GM18498 (cell line): ENCODE data around the gene GYS1.
A peak's percentile ranks its signal among the peaks of the same experiment; 100 is the strongest.
"Not testable (repeated sequence)": the region's sequence is repeated elsewhere in the genome, so short reads cannot be mapped to it uniquely, and the experiment has no call there.

Source experiments
- ATAC-seq: cut with Tn5 transposase; IDR thresholded peaks from one replicate; pipeline ENCODE4 v1.9.1; 2021; ENCODE audit warnings: mild to moderate bottlenecking, moderate library complexity; ENCODE audit not compliant: unreplicated experiment

Gene GYS1

DNA sequence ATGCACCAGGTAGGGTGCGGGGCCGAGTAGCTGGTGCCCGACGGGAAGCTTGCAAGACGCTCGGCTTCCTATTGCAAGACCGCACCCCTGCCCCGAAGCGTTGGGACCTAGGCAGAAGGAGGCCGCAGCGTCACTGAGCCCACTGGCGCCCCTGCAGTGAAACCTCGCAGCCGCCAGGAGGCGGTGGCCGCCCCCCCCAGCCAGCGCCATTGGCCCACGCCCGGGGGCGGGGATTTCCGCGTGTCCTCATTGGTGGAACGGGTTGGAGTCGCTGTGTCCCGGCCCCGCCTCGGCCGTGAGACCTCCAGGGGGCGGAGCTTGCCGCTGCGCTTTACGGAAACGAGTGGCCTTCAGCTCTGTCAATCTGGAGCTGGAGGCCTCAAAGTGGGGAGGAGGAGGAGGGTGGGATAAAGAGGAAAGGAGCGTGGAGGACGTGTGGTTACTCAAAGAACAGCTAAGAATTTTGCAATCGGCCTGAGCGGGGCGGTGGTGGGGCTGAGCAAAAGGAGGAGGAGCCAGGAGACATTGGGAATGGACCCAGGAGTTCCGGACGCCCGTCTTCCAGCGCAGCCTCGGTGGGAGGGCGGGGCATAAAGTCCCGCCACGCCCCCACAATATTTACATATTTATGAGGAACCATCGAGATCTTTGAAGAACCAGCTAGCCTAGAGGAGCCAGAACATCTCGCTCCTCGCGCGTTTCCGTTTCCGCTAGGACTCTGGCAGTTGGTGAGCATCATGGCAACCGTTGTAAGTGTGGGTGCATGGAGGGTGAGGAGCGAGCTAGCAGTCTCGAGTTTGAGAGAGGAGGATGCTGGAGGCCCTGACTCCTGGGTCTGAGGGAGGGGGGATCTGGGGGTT, at the start of gene GYS1, which contains the start of gene RUVBL2:
Gene GYS1 (minus strand): TSS at position 135 of the 860 bp plus-strand sequence. CDS start 197 bp downstream, outside the sequence.
Gene RUVBL2 (plus strand): TSS at position 713 of the 860 bp plus-strand sequence. CDS start 25 bp downstream, at position 738.
- peak; percentile 85 for ATAC-seq

DNA sequence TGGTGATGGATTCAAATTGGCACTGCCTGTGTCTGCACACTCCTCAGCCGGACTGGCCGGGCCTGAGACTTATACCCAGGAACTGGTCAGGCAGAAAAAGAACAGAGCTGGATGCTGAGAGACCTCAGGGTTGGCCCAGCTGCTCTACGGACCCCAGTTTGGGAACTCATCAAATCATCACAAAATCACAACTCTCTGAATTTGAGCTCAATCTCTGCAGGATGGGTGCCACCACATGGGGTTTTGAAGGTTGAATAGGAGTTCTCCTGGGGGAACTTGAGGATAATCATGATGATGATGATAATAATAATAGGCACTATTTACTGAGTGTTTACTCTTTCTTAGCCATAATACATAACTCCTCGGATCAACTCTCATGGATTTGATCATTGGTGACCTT, 49.6 kb upstream of the GYS1 start:
- not testable (repeated sequence) for ATAC-seq

DNA sequence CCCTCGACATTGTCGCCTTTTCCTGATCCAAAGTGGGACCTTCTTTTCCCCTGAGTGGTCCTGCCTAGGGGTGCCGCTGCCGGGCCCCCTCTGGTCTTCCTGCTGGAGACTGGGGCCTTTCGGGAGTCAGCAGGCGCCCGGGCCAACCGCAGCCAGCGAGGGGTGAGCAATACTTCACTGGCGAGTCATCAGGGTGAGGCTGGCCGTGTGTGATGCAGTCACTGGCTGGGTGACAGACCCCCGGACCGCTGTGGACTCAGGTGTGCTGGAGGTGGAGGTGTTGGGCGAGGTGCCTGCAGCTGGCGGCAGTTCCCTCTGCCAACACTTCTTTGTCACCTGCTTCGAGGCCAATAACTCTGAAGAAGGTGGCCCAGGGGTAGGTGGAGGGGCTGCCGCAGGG, 49.1 kb upstream of the GYS1 start:
- no peak for ATAC-seq

DNA sequence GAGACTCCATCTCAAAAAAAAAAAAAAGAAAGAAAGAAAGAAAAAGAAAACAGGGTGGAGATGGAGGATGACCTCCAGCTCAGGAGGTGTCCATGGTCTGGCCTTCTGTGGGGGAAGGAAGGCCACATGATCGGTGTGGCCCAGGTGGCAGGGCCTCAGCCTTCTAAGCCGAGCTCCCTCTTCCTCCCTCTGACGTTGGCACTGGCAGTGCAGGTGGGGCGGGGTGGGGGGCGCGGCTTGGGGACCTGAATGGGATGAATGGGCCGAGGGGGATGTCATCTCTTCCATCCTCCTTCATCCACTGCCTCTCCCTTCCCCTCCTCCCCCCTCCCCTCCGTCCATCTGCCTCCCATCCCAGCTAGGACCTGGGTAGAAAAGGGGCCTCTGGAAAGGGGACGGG, 46.6 kb upstream of the GYS1 start:
- not testable (repeated sequence) for ATAC-seq

DNA sequence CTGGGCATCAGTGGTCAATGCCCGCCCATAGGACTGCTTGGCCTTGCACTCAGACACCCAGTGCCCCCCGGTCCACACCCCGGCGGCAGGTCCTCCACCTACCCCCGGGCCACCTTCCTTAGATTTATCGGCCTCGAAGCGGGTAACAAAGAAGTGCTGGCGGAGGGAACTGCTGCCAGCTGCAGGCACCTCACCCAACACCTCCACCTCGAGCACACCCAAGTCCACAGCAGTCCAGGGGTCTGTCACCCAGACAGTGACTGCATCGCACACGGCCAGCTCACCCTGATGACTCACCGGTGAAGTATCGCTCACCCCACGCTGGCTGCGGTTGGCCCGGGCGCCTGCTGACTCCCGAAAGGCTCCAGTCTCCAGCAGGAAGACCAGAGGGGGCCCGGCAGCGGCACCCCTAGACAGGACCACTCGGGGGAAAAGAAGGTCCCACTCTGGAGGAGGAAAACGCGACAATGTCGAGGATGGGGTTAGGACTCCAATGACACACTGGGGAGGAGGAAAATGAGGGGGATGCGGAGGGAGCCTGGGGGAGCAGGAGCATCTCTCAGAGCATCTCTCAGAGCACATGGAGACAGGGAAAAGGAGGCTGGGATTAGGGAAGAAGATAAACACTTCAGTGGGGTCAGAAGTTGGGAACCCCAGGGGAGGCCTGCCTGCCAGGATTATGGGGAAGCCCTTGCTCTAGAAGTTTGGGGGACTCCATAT, 45.6 kb upstream of the GYS1 start:
- ATAC-seq, result not testable (repeated sequence)

DNA sequence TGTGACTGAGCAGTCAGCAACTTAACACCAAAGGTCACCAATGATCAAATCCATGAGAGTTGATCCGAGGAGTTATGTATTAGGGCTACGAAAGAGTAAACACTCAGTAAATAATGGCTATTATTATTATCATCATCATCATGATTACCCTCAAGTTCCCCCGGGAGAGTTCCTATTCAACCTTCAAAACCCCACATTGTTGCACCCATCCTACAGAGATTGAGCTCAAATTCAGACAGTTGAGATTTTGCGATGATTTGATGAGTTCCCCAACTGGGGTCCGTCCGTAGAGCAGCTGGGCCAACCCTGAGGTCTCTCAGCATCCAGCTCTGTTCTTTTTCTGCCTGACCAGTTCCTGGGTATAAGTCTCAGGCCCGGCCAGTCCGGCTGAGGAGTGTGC, 45.0 kb upstream of the GYS1 start:
- ATAC-seq, result not testable (repeated sequence)

DNA sequence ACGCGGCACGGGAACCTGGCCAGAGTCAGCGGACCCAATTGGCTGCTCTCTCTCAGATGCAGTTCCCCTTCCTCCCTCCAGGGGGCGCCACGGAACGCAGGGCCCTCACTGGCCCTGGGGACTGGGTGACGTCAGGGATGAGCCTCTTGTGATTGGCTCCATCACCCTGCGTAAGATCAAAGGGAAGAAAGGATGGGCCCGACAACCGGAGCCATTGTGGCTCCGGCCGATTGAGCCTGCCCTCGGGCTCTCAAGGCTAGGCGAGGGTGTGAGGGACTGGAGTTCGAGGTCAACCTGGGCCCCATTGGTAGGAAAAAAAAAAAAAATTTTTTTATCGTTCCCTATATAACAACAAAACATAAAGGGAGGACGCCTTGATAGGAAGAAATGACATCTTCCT, 43.7 kb upstream of the GYS1 start, which contains the start of gene CGB1:
Gene CGB1 (minus strand): TSS at position 81 of the 400 bp plus-strand sequence. CDS start 184 bp downstream, outside the sequence.
- ATAC-seq, result not testable (repeated sequence)

DNA sequence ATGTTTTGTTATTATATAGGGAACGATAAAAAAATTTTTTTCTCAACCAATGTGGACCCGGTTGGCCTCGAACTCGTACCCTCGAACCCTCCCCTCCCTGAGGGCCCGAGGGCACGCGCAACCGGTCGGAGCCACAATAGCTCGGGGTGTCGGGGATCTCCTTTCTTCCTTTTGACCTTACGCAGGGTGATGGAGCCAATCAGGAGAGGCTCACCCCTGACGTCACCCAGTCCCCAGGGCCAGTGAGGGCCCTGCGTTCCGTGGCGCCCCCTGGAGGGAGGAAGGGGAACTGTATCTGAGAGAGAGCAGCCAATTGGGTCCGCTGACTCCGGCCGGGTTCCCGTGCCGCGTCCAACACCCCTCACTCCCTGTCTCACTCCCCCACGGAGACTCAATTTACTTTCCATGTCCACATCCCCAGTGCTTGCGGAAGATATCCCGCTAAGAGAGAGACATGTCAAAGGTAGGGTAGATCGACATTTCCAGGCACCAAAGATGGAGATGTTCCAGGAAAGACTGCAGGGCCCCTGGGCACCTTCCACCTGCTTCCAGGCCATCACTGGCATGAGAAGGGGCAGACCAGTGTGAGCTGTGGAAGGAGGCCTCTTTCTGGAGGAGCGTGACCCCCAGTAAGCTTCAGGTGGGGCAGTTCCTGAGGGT, 38.7 kb upstream of the GYS1 start, which contains the start of gene CGB2:
Gene CGB2 (plus strand): TSS at position 249 of the 660 bp plus-strand sequence. CDS start 206 bp downstream, at position 455.
- not testable (repeated sequence) for ATAC-seq

DNA sequence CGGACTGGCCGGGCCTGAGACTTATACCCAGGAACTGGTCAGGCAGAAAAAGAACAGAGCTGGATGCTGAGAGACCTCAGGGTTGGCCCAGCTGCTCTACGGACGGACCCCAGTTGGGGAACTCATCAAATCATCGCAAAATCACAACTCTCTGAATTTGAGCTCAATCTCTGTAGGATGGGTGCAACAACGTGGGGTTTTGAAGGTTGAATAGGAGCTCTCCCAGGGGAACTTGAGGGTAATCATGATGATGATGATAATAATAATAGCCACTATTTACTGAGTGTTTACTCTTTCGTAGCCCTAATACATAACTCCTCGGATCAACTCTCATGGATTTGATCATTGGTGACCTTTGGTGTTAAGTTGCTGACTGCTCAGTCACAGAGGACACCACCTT, 37.2 kb upstream of the GYS1 start:
- not testable (repeated sequence) for ATAC-seq

DNA sequence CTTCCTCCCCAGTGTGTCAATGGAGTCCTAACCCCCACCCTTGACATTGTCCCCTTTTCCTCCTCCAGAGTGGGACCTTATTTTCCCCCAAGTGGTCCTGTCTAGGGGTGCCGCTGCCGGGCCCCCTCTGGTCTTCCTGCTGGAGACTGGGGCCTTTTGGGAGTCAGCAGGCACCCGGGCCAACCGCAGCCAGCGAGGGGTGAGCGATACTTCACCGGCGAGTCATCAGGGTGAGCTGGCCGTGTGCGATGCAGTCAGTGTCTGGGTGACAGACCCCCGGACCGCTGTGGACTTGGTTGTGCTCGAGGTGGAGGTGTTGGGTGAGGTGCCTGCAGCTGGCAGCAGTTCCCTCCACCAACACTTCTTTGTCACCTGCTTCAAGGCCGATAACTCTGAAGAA, 36.6 kb upstream of the GYS1 start:
- ATAC-seq, result not testable (repeated sequence)

DNA sequence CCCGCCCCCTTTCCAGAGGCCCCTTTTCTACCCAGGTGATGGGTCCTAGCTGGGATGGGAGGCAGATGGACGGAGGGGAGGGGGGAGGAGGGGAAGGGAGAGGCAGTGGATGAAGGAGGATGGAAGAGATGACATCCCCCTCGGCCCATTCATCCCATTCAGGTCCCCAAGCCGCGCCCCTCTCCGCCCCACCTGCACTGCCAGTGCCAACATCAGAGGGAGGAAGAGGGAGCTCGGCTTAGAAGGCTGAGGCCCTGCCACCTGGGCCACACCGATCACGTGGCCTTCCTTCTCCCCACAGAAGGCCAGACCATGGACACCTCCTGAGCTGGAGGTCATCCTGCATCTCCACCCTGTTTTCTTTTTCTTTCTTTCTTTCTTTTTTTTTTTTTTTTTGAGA, 35.6 kb upstream of the GYS1 start:
- ATAC-seq, result not testable (repeated sequence)

DNA sequence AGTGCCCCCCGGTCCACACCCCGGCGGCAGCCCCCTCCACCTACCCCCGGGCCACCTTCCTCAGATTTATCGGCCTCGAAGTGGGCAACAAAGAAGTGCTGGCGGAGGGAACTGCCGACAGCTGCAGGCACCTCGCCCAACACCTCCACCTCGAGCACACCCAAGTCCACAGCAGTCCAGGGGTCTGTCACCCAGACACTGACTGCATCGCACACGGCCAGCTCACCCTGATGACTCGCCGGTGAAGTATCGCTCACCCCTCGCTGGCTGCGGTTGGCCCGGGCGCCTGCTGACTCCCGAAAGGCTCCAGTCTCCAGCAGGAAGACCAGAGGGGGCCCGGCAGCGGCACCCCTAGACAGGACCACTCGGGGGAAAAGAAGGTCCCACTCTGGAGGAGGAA, 32.5 kb upstream of the GYS1 start:
- ATAC-seq, result not testable (repeated sequence)

DNA sequence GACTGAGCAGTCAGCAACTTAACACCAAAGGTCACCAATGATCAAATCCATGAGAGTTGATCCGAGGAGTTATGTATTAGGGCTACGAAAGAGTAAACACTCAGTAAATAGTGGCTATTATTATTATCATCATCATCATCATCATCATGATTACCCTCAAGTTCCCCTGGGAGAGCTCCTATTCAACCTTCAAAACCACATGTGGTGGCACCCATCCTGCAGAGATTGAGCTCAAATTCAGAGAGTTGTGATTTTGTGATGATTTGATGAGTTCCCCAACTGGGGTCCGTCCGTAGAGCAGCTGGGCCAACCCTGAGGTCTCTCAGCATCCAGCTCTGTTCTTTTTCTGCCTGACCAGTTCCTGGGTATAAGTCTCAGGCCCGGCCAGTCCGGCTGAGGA, 32.0 kb upstream of the GYS1 start:
- not testable (repeated sequence) for ATAC-seq

DNA sequence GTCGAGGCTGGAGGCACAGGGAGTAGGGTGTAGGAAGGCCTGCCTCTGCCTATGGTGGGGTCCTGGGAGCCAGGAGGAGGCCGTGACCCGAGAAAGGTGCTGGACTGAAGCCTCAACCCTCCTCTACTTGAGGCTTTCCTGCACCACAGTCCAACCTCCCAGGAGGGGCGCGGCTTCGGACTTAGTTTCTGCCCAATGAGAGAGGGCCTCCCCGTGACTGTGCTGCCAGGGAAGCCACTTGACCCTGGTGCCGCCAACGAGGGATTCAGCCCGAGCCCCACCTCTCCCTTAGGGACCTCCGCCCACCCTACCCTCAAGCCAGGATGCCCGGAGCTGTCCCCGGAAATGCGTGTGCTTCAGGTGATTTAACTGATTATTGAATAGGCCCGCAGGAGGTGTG, 31.1 kb upstream of the GYS1 start, which contains the start of gene CGB3:
Gene CGB3 (minus strand): TSS at position 101 of the 400 bp plus-strand sequence. CDS start 362 bp downstream, outside the sequence.
- not testable (repeated sequence) for ATAC-seq

DNA sequence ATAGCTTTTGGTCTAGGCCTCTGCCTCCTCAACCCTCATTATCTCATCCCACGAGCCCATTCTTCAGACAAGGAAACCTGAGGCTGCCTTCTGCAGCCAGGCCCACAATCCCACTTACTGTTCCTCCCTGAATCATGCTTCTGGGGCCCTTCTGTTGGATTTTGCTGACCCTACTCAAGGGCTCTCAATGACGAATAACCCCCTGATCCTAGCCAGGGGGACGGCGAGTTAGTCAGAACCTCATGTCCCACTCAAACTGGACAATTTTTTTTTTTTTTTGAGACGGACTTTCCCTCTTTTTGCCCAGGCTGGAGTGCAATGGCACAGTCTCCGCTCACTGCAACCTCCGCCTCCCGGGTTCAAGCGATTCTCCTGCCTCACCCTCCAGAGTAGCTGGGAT, 29.0 kb upstream of the GYS1 start:
- no peak for ATAC-seq

DNA sequence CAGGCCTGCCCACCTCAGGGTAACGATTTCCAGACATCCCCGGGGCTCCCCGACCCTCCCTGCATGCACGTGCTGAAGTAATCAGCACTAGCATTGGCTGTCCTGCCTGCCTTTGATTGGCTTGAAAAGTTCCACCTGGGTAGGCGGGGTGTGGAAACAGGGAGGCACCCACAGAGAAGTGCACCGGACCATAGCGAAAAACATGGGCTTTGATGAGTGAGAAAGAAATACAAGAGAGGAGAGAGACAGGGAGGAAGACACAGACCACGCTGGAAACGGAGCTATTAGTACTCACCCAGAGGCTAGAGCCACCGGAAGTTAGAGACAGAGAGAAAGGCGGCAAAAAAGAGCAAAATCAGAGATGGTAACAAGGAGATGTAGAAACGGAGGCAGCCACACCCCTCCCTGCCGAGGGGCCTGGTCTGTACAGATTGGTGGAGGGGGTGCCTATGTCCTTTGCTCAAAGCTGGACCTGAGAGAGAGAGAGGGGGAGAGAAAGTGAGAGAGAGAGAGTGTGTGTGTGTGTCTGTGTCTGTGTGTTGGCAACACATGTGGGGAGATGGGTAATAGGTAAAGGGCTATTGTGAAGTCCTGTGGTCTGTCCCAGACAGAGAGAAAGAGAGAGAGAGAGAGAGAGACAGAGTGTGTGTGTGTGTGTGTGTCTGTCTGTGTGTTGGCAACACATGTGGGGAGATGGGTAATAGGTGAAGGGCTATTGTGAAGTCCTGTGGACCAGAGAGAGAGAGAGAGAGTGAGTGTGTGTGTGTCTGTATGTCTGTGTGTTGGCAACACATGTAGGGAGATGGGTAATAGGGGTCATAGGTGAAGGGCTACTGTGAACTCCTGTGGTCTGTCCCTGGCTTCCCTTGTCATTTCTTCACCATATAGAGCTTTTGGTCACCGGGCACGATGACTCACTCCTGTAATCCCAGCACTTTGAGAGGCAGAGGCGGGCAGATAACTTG, 28.1 kb upstream of the GYS1 start:
- no peak for ATAC-seq

DNA sequence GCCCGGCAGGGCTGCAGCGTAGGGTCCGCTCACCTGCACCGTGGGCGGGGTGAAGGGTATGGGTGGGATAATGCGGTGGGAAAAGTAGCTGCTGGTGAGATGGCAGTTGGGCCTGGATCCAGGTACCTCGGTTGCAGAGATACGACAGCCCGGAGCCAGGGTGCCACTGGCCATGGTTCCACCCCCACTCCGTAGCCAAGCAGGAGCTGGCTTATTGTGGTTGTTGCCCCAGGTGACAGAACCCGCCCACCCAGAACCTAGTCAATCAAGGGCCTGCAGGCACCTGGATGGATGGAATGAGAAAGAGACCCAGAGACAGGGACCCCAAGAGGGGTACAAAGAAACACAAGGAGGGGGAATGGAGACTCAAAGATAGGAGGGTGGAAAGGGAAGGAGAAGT, 27.2 kb upstream of the GYS1 start:
- ATAC-seq, result no peak

DNA sequence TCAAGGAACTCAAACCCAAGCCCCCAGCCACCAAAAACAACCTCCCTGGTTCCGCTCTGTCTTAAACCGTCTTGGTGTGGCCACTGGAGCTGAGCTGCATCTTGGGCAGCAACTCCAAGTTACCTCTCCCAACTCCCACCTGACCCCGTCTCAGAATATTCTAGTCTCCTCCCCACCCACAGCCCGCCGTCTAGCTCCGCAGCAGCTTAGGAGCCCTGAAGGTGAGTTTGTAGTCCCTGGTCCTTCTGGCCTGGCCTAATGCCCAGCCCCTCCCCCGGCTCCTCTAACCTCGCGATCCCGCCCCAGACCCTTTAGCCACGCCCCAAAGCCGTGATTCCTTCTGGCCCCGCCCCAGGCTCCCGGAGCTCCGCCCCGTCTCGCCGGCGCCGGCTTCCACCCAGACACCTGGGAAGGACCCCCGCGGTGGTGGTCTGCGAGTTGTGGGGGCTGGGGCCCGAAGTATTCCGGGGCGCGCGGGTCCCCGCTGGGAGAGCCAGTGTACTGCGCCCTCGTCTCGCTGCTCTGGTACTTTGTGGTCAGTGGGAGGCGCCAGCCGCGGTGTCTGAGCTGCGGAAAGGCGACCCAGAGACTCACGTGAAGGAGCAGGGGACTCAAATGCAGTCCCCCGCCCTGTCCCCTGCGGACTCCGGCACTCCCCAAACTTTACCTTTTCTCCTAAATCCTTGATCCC, 26.3 kb upstream of the GYS1 start:
- ATAC-seq, result no peak
